Endodermal cell (in vitro differentiated cells): ENCODE results near the gene C10orf88. TPM values are rescaled to one million over a fixed set of nuclear protein-coding genes. Genes with fewer than 3 reads are reported as not detected.

Source experiments
- DNase-seq: peaks from one replicate; pipeline ENCODE4 v3.0.0-alpha.2; 2017
- H3K27ac ChIP-seq: 2 replicates; pipeline ENCODE4 v1.5.1; 2013; ENCODE audit warnings: mild to moderate bottlenecking, low read depth, low read length, moderate library complexity
- H3K27me3 ChIP-seq: 2 replicates; pipeline ENCODE4 v1.6.1; 2013; ENCODE audit warnings: mild to moderate bottlenecking, low read length, moderate library complexity; ENCODE audit not compliant: insufficient read depth, control insufficient read depth, poor library complexity, severe bottlenecking
- H3K36me3 ChIP-seq: 2 replicates; pipeline ENCODE4 v1.7.0; 2013; ENCODE audit warnings: mild to moderate bottlenecking, low read length, moderate library complexity; ENCODE audit not compliant: control insufficient read depth, insufficient read depth
- H3K4me1 ChIP-seq: one replicate; pipeline ENCODE4 v1.7.0; 2013; ENCODE audit warnings: low read length; ENCODE audit not compliant: control insufficient read depth, insufficient read depth
- H3K4me3 ChIP-seq: 2 replicates; pipeline ENCODE4 v1.5.1; 2013; ENCODE audit warnings: mild to moderate bottlenecking, low read length, moderate library complexity
- H3K9ac ChIP-seq: 2 replicates; pipeline ENCODE4 v1.6.1; 2013; ENCODE audit warnings: mild to moderate bottlenecking, low read length, moderate library complexity; ENCODE audit not compliant: poor library complexity, severe bottlenecking; ENCODE audit errors: extremely low read depth
- H3K9me3 ChIP-seq: 2 replicates; pipeline ENCODE4 v1.6.1; 2013; ENCODE audit warnings: mild to moderate bottlenecking, low read length, moderate library complexity; ENCODE audit not compliant: control insufficient read depth
- H3K27ac Mint-ChIP-seq: 2 replicates; pipeline ENCODE4 v1.8.0; 2020; ENCODE audit warnings: mixed read lengths
- H3K27me3 Mint-ChIP-seq: 2 replicates; pipeline ENCODE4 v1.8.0; 2021; ENCODE audit warnings: mild to moderate bottlenecking, mixed read lengths; ENCODE audit not compliant: insufficient read depth
- H3K36me3 Mint-ChIP-seq: 2 replicates; pipeline ENCODE4 v1.8.0; 2020; ENCODE audit warnings: low read depth, mixed read lengths
- H3K4me1 Mint-ChIP-seq: 2 replicates; pipeline ENCODE4 v1.8.0; 2020; ENCODE audit warnings: mixed read lengths
- H3K4me3 Mint-ChIP-seq: 2 replicates; pipeline ENCODE4 v1.8.0; 2020; ENCODE audit warnings: mild to moderate bottlenecking, moderate library complexity, mixed read lengths
- H3K9me3 Mint-ChIP-seq: 2 replicates; pipeline ENCODE4 v1.8.0; 2020; ENCODE audit warnings: mild to moderate bottlenecking, mixed read lengths
- WGBS, 2 experiments: methylation state at CpG; one replicate each; pipeline versions ENCODE4 v1.1.5 to v1.1.7; 2013; ENCODE audit warnings: missing lambda C conversion rate in 2 of 2, mixed read lengths in 1 of 2; ENCODE audit not compliant: insufficient coverage in 1 of 2, insufficient read length in 1 of 2; 5-methylcytosine and 5-hydroxymethylcytosine counted together
- total RNA-seq, 2 donors: library from RNA; stranded (reverse); fragmentation: NEBNext Ultra II Directional in 1 of 2; extraction: Animal tissue kit (Norgen Biotek cat#: 25700) in 1 of 2; gene quantifications; 2 replicates in 1 of 2; 3 replicates in 1 of 2; pipeline ENCODE4 v1.2.1, GENCODE V29; 2021
- TF ChIP-seq, protein P1 (sequence below): fragments of 200-600 bp; sonication (generic); conservative IDR thresholded peaks from 2 replicates; pipeline ENCODE4 v1.5.0; 2021; ENCODE audit warnings: antibody characterized with exemption, mild to moderate bottlenecking

The C10orf88 gene
- total RNA-seq, 2 donors from 2014 or later = 14.7 to 18.1 TPM

DNA sequence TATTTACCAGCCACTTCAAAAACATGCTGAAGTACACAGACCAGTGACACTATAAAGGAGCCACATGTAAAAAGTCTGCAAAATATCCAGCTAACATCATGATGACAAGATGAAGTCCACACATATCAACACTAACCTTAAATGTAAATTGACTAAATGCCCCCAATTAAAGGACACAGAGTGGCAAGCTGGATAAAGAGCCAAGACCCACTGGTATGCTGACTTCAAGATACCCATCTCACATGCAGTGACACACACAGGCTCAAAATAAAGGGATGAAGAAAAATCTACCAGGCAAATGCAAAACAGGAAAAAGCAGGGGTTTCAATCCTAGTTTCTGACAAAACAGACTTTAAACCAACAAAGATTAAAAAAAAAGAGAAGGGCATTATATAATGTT is 12.9 kb upstream of the C10orf88 start:
- no peak for DNase-seq
- no peaks in the 10 kb centered on the region for H3K27me3 ChIP-seq
- no peak overlapping the region for H3K4me3 Mint-ChIP-seq
- TF ChIP-seq, protein P1, sequence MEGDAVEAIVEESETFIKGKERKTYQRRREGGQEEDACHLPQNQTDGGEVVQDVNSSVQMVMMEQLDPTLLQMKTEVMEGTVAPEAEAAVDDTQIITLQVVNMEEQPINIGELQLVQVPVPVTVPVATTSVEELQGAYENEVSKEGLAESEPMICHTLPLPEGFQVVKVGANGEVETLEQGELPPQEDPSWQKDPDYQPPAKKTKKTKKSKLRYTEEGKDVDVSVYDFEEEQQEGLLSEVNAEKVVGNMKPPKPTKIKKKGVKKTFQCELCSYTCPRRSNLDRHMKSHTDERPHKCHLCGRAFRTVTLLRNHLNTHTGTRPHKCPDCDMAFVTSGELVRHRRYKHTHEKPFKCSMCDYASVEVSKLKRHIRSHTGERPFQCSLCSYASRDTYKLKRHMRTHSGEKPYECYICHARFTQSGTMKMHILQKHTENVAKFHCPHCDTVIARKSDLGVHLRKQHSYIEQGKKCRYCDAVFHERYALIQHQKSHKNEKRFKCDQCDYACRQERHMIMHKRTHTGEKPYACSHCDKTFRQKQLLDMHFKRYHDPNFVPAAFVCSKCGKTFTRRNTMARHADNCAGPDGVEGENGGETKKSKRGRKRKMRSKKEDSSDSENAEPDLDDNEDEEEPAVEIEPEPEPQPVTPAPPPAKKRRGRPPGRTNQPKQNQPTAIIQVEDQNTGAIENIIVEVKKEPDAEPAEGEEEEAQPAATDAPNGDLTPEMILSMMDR = no peak
- peaks cover 14% of the 10 kb centered on the region for H3K4me1 Mint-ChIP-seq
- no peak overlapping the region for H3K4me3 ChIP-seq
- peaks cover 24% of the 10 kb centered on the region for H3K27me3 Mint-ChIP-seq
- H3K9ac ChIP-seq = no peak overlapping the region
- no peak overlapping the region for H3K27ac ChIP-seq
- no peak overlapping the region for H3K27ac Mint-ChIP-seq
- H3K9me3 Mint-ChIP-seq = peaks cover 44% of the 10 kb centered on the region
- H3K9me3 ChIP-seq = peaks cover 34% of the 10 kb centered on the region
- H3K4me1 ChIP-seq = peaks cover 12% of the 10 kb centered on the region
- no peaks in the 10 kb centered on the region for H3K36me3 ChIP-seq
- no peaks in the 10 kb centered on the region for H3K36me3 Mint-ChIP-seq

DNA sequence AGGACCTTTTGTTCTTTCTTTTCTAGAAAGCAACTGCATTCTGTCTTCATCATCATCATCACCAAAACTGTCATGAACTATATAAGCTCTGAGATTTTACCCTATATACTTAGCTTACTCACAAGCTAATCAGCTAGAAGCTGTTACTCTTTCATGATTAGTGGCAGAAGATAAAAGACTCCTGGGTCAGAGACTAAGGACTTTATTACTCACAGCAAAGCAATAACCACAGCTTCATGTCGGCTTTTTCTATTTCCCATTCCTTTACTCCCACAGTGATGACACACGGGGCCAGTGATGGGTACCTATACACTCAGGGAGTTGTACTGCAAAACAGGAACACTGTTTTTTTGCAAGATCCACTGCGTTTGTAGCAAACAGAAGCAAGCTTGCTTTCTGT is 8.4 kb upstream of the C10orf88 start:
- no peak overlapping the region for H3K4me3 ChIP-seq
- peaks cover 24% of the 10 kb centered on the region for H3K27me3 Mint-ChIP-seq
- 66 to 71% methylated on average over 3 of the region's 3 CpGs for WGBS, 2 experiments

DNA sequence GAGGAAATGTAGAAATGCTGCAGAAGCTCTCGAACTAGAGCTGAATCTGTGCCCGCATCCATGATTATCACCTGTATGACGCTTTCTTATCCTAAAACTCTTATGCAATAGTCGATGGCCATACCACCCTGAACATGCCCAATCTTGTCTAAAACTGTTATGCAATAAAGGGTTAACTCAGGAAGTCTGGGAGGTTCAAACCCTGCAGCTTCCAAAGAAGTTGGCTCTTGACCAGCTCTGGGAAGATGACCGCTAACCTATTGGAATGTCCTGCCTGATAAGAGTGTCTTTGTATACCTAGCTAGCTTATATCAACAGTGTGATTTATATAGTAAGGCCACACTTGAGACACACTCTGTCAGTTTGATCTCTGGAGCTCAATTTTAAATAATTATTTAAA is 3.4 kb upstream of the C10orf88 start:
- DNase-seq = no peak
- Histone ChIP-seq H3K9ac (no peak overlapping the region), H3K4me1 (no peaks in the 10 kb centered on the region), H3K9me3 (peaks cover 10% of the 10 kb centered on the region), H3K27ac (no peak overlapping the region), H3K4me3 (no peak overlapping the region), H3K36me3 (no peaks in the 10 kb centered on the region), H3K27me3 (peaks cover 25% of the 10 kb centered on the region)
- 92 to 100% methylated on average over 3 to 5 of the region's 5 CpGs for WGBS, 2 experiments
- Mint-ChIP-seq H3K4me1 (peaks cover 6% of the 10 kb centered on the region), H3K27ac (no peak overlapping the region), H3K9me3 (peaks cover 13% of the 10 kb centered on the region), H3K27me3 (peaks cover 42% of the 10 kb centered on the region), H3K4me3 (no peak overlapping the region), H3K36me3 (peaks cover 4% of the 10 kb centered on the region)
- TF ChIP-seq, protein P1 = no peak

More for the DNA sequence above, 8.4 kb upstream of the C10orf88 start:
- Histone ChIP-seq H3K36me3 (no peaks in the 10 kb centered on the region), H3K4me1 (no peaks in the 10 kb centered on the region), H3K9me3 (peaks cover 24% of the 10 kb centered on the region), H3K27me3 (no peaks in the 10 kb centered on the region), H3K27ac (no peak overlapping the region), H3K9ac (no peak overlapping the region)
- H3K4me1 Mint-ChIP-seq = no peaks in the 10 kb centered on the region
- TF ChIP-seq, protein P1 = no peak
- no peak overlapping the region for H3K4me3 Mint-ChIP-seq
- no peak for DNase-seq
- no peak overlapping the region for H3K27ac Mint-ChIP-seq
- no peaks in the 10 kb centered on the region for H3K36me3 Mint-ChIP-seq
- peaks cover 33% of the 10 kb centered on the region for H3K9me3 Mint-ChIP-seq
